Tongue (tissue), 2 donors: ENCODE results near the gene DPY19L2. TPM values are rescaled to one million over a fixed set of nuclear protein-coding genes. Genes with fewer than 3 reads are reported as not detected.
"Not testable (repeated sequence)": the region's sequence is repeated elsewhere in the genome, so short reads cannot be mapped to it uniquely, and the experiment has no call there.

ENCODE experiments used
- DNase-seq: peaks from one replicate; pipeline ENCODE4 v3.0.0-alpha.2; 2015
- total RNA-seq: library from RNA; depleted of rRNA; stranded (reverse); fragments of >200 nt; gene quantifications from one replicate; pipeline ENCODE4 v1.2.3, GENCODE V29; 2014

The DPY19L2 gene
- total RNA-seq: 19.1 TPM

DNA sequence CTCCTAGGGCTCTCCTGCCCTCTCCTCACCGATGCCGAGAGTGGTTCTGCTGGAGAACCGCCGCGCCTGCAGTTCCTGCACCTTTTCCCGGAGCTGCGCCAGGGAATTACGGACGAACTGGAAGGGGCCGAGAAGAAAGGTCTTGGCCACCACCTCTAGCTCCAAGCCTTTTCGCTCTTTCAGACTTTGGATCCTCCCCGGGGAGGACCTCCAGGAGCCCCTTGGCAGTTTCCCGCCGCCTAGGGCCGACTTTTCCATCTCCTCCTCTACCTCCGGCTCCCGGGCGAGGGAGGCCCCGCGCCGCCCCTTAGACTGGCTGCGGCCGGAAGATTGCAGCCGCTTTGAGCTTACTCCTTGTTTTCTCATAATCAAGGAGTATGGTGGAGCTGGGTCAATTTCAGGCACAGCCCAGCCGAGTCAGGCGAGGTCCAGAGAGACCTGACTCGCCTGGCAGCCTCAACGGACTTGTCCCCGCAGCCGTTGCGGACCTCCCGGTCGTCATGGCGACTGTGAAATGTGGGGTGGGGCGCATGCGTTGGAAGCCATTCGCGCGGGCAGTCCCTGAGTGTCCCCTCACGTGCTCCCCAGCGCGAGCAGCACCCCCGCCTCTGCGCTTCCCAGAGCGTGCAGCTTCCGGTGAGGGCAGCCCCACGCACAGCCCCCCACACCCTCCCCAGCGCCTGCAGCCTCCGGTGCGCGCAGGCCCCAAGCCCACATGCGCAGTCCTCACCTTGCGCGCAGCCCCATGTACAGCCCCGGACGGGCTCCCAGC is at the start of gene DPY19L2:
TSS of gene DPY19L2 (minus strand) at position 466 of the 772 bp plus-strand sequence. CDS start at position 366, 100 bp downstream.
- DNase-seq: peak; percentile 89

DNA sequence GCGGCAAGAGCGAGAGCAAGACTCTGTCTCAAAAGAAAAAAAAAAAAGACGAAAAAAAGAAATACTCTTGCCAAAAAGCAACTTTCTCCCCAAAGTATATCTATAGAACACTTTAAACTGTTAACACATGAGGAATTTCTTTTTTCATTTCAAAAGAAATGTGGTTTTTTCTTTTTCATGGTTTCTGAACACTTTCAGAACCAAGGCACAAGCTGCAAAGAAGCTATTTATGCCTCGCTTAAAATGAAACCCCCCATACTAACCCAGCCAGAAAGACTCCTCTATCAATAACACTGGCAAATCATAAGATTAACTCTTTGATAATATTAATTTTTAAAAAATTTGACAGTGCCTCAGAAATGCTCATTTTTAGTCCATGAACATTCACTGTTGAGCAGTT is 48.6 kb upstream of the DPY19L2 start:
- DNase-seq: not testable (repeated sequence)

DNA sequence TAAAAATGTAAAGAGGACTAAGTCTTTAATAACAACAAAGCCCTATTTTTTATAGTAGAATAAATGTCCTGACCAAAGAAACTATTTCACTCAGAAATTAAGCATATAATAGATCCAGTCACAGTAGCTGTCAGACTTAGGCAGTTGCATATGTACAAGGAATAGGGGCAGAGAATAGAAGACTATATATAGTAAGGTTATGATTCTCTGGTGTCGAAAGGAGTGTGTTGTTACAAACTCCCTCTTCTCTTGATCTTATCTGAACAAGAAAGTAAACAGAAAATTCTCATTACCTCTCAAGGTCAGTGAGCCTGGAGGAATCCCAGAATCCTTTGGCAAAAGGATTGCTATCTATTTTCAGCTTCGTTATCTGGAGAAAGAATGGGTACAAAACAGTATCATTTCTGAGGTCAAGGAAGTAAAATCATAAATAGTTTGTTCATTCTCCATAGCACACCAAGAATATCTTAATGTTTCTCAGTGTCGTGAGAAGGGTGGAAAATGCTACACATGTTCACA is 46.9 kb upstream of the DPY19L2 start:
- not testable (repeated sequence) for DNase-seq

DNA sequence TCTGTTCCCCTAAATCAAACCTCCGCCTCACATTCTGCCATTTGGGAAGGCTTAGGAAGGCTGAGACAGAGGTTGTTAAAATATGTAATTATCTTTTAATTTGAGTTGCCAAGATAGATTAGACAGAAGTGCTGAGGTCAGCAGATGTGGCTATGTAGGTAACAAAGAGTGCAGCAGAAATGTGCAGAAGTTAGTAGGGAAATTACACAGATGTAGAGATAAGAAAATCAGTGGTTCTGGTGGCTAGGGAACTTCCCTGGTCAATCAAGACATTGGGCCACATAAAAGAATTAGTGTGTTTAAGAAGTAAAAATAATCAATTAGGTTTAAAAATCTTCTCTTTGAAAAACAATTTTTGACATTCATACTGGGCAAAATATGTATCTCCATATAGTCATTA is 46.1 kb upstream of the DPY19L2 start:
- not testable (repeated sequence) for DNase-seq

DNA sequence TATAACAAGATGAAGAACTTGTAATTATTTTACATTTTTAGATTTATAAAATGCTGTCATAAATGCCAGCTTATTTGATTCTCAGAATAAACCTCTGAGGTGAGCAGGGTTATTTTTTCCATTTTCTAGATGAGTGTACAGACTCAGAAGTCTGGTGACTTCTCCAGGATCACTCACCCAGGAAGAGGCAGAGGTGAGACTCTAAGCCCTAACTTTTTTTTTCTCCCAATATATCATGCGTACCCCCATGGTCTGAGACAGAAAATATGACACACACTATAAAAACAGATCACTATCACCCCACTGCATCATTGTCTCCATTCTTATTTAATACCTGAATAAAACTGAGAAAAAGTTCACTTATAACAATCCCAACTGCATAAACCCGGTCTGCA is 45.4 kb upstream of the DPY19L2 start:
- DNase-seq: not testable (repeated sequence)

- DNase-seq: not testable (repeated sequence)
These were observed 44.8 kb upstream of the DPY19L2 start for GRCh38 chr12:63712979-63713680.

DNA sequence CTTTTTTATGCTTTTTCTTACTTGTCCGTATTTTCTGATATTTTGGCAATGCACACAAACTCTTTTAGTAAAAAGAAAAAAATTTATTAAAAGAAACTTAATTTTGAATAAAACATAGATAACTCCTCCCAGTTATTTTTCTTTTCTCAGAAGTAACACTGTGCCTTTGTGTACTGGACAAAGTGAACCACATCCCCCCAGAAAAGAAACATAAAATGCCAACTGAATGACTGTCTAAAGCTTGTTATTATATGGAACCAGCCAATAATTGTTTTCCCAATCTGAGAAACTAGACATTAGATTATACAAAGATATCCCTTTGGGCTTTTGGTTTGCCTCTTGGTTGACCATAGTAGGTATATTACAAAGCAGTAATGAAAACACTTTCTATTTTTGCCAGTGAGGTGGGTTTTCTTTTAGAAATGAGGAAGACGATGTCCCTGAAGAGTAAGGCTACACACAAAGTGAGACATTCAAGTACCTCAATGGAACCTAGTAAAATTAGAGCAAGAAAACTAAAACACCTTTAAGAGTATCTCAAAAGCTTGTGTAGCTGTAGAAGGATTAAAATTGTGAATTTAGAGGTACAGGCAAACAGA is 44.2 kb upstream of the DPY19L2 start:
- DNase-seq: not testable (repeated sequence)

GRCh38 chr12:63711339-63711738 is 43.0 kb upstream of the DPY19L2 start:
- DNase-seq: not testable (repeated sequence)

DNA sequence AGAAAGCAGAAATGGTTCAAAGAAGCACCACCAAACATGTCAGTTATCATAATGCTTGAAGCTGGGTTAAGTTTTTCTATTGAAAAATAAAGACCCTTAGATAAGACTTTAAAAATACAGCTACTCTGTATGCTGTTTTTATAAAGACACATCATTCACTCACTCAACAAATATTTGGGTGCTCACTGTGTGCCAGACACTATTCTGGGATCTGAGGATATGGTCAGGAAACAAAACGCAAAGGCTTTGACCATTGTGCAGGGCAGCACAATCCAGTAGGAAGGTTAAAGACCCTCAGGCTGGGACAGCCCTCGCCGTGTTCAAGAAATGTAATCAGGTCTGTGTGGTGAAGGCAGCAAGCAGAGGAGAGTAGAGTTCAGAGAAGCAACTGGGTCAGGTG is 38.0 kb upstream of the DPY19L2 start:
- DNase-seq: no peak

DNA sequence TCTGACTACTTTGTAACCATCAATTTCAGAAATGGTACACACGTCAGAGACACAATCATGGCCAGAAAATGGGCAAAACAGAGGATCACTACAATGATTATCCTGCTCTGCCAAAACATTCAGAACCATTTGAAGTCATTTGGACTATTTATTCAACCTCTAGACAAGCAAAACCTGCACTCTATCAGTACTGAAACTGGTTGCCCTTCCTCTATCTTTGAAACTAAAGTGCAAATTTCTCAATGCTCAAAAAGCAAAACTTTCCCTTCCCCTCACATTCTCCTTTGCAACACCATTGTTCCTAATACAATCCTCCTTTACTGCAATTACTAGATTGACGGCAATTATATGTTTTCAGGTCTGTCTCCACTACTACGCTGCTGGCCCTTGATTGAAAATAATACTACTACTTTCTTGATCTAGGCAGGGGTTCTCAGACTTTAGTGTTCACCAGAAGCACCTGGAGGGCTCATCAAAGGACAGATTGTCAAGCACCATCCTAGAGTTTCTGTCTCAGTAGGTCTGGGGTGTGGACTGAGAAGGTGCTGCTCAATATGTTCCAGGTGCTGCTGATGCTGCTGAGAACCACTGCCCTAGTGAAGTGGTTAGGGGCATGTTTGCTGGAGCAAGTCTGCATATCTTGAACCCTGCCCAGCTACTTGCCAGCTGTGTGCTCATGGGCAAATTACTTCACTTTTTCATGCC is 31.5 kb upstream of the DPY19L2 start:
- not testable (repeated sequence) for DNase-seq

- not testable (repeated sequence) for DNase-seq
These were observed 30.7 kb upstream of the DPY19L2 start for GRCh38 chr12:63699011-63699410.

DNA sequence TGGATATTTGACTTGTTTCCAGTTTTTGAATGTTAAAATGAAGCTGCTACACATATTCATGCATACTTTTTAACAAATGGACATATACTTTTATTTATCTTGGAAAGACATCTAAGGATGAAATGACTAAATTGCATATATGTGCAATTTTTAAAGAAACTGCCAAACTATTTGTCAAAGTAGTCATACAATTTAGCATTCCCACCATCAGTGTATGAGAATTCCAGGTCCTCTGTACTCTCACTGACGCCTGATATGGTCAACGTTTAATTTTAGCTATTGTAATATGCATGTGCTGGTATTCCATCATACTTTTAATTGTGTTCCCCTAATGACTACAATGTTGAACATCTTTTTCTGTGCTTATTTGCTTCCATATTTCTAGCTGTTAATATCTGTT is 22.5 kb upstream of the DPY19L2 start:
- not testable (repeated sequence) for DNase-seq

DNA sequence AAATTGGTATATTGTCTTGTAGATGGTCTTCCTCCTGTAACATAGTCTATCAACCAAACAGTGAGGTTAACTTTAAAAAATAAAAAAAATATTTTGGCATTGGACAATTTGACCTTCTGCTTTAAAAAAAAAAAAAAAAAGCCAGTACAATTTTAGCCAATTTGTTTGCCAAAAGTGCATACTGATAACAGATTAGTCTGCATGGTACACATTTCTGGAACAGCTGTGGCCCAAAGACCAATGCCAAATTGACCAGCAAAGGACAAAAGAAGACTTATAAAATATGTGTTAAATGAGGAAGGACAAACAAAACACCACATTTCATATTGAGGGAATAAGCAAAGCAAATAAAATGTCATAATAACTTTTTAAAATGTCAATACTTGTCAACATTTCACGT is 20.8 kb upstream of the DPY19L2 start:
- not testable (repeated sequence) for DNase-seq

DNA sequence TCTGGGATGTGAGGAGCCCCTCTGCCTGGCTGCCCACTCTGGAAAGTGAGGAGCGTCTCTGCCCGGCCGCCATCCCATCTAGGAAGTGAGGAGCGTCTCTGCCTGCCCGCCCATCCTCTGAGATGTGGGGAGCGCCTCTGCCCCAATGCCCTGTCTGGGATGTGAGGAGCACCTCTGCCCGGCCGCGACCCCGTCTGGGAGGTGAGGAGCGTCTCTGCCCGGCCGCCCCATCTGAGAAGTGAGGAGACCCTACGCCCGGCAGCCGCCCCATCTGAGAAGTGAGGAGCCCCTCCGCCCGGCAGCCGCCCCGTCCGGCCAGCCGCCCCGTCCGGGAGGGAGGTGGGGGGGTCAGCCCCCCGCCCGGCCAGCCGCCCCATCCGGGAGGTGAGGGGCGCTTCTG is 18.3 kb upstream of the DPY19L2 start:
- DNase-seq: not testable (repeated sequence)

GRCh38 chr12:63685789-63686188 is 17.5 kb upstream of the DPY19L2 start:
- DNase-seq: not testable (repeated sequence)

DNA sequence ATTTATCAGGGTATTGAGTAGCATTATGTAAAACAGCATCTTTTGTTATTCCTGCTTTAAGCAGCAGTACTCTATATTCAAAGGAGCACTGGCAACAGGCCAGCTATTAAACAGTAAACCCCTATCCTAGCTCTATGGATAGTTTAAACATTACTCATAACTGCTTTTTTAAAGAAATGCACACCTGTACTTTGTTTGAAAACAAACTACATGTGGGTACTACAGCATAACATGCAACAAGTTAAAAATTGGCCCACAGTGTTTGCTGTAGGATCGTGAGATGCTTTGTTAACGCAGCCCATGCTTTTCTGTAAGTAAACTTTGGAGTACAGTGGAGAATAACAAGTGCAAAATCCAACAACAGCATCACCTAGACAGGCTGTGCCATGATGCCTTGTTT is 14.3 kb upstream of the DPY19L2 start:
- DNase-seq: peak; percentile 0

GRCh38 chr12:63680758-63681157 is 12.5 kb upstream of the DPY19L2 start:
- DNase-seq: not testable (repeated sequence)

GRCh38 chr12:63672550-63672949 is 4.3 kb upstream of the DPY19L2 start:
- not testable (repeated sequence) for DNase-seq

DNA sequence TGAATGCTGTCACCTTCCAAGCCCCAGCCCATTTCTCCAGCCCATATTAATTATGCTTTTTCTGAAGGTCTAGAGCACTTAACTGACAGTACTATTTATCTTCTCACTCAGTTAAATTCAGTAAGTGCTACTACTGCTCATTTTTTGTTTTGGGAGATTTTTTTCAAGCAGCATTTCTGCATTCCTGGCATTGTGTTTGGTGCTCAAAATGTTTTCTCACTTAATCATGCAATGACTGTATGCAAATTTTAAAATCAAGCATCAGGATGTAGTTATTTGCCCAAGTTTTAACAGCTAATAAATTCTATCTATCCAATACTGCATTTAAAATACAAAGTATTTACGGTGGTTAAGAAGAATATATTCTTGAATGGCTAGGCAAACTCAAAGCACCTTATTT is 1.6 kb upstream of the DPY19L2 start:
- DNase-seq: not testable (repeated sequence)

GRCh38 chr12:63669427-63669826 is 1.1 kb upstream of the DPY19L2 start:
- DNase-seq: not testable (repeated sequence)

GRCh38 chr12:63668800-63669365 is 590 bp upstream of the DPY19L2 start:
- DNase-seq: peak; percentile 38

GRCh38 chr12:63663005-63663404 is 5.3 kb downstream of the DPY19L2 start:
- not testable (repeated sequence) for DNase-seq
